Stimulated activated CD4-positive, alpha-beta T cell treated with anti-CD3 and anti-CD28 coated beads, TNF-alpha, amount 100 ng/mL, for 1 hour (primary cell): ENCODE data around the gene FAM241A.
"Not testable (repeated sequence)": the region's sequence is repeated elsewhere in the genome, so short reads cannot be mapped to it uniquely, and the experiment has no call there.

Experiments
- DNase-seq, 3 donors: peaks; one replicate each; pipeline ENCODE4 v3.0.0-alpha.2; 2020; ENCODE audit warnings: low read depth in 3 of 3, low spot score in 1 of 3

The FAM241A gene

DNA sequence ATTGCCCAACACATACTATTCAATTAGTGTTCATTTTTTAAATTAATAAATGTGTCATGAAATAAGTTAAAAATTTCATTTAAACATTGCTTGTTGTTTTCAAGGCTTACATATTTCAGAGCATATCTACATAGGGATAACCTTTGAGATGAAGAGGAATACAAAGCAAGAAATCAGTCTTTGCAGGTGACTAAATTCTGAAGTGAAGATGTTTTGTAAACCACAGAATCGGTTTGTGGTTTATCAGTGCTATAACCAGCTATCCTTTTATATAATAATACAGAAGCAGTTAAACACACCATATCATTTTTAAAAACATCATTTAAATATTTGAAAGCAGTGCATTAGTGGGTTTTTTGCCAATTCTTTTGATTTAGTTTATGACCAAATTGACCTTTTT, 26.9 kb downstream of the FAM241A start:
- no peak for DNase-seq

DNA sequence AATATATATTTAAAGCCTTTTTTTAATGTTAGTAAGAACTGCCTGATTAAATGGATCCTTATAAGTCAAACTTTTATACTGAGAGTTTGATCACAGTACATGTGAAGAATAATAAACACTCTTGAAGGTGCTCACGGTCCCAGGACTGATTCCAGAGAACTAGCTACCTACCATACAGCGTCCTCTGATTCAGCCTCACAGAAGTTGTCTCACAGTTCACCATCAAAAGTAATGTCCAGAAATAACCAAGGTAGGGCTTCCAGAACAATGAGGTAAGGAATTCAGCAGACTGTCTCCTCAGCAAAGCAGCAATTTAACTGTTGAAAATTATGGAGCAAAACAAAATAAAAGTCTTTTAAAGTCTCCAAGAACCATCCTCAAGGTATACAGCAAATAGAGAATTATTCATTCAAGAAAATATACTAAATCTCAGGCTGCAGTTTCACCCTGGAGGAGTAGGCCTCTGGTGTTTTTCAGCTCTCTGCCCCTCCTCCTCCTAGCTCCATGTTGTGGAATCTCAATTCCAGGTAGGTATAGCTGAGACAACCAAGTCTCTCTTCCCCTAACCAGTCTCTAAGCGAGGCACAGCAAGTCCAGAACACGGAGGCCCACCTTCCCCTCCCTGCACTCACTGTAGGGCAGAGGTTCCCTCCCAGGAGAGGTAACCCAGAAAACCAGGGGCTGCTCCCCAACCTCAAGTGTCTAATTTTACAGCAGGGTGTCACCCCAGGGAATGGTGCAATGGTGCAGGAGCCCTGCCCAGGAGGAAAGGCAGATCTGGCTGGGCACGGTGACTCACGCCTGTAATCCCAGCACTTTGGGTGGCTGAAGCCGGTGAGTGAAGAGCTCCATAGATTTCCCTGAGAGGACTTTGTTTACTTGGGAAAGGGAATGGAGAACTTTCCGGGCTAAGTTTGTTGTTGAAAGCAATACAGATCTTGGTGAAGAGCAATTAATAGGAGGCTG, 28.6 kb downstream of the FAM241A start:
- no peak for DNase-seq

DNA sequence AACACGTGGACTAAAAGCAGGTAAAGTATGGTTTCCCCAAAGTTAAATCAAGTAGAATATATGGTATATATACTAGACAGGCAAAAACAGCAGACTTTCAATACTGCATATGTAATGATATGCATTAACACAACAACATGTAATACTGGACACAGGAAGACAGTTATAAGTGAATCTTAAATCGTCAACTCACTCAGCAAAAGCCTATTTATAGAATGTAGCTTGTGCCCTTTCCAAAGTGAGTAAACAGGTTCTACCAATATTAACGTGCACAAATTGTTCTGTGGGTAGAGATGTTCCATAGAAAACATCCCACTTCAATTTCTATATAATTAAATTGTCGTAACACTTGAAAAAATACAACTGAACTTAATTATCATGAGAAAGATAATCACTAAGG, 30.6 kb downstream of the FAM241A start:
- DNase-seq: no peak

DNA sequence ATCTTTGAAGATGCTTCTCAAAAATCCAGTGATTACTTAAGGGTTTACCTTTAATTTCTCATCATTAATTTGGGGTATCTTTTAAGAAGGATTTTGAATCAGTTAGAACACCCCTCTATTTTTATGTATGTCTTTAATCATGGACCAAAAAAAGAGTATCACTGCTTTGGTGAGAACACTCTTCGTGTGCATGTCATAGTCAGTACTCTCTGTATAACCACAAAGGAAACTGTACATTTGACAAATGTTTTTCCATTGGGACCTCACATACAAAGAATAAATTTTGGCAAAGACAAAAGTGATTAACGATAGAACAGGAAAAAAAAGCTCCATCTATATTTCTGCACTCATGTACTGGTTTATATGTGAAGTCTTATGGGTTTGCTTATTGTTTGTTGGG, 31.3 kb downstream of the FAM241A start:
- no peak for DNase-seq

DNA sequence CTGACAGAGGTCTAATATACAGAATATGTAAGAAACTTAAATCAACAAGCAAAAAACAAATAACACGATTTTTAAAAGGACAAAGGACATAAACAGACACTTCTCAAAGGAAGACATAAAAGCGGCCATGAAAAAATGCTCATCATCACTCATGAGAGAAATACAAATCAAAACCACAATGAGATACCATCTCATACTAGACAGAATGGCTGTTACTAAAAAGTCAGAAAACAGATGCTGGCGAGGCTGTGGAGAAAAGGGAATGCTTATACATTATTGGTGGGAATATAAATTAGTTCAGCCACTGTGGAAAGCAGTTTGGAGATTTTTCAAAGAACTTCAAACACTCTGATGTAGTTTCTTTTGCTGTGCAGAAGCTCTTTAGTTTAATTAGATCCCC, 33.5 kb downstream of the FAM241A start:
- not testable (repeated sequence) for DNase-seq

DNA sequence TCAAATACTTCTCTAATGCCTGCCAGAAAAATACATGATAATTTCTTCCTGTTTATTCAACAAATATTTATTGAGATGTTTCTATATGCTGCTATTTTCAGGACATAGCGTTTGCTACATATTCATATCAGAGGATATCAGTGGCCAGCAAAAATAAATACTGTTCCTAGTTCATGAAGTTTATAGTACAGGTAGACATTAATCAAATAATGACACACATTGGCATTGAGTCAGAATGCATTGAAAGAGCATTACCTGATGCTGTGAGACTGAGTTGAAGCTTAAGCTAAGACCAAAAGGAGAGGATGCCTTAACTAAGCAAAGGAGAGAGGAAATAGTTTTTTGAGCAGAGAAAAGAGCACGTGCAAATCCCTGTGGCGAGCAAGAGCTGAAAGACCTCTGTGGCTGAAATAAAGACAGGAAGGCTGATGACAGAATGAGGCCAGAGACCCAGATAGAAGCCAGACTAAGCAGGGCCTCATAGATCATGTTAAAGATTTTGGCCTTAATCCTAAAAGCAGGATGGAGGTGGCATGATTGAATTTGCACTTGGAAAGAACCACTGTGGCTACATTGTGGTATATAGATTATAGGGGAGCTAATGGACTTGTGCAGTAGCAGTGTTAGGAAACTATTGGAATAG, 36.2 kb downstream of the FAM241A start:
- no peak for DNase-seq

DNA sequence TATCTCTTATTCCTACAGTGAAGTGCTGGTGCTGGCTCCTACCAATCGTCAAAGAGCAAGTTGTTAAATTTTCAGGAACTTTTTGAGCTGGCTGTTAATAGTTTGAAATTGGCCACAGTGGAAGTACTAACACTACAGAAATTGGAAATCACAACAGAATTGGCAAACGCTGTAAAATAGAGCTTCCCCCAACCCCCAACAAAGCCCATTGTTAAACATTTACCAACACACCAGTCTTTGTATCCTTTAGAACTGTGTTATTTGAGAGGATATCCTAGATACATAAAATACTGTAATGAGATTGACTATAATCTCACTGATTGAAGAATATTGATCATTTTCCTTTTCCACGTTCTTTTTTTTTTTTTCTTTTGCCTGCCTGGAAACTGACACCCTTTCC, 37.4 kb downstream of the FAM241A start:
- DNase-seq: no peak

DNA sequence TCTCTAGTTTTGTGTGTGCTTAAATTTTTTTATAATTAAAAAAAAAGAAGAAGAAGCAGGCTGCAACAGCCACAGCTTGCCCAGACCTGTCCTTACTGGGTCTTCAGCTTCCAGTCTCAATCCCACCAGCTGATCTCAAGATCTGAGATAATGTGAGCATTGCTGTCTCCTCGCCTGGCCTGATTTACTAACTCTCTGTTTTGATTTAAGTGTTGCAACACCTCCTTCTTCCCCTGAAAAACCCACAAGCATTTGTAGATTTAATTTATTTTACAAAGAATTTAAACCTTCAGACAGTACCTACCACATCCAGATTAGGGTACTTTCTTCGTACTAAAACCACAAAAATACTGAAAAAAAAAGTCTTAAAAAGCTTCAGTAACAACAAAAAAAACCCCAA, 38.0 kb downstream of the FAM241A start:
- no peak for DNase-seq

DNA sequence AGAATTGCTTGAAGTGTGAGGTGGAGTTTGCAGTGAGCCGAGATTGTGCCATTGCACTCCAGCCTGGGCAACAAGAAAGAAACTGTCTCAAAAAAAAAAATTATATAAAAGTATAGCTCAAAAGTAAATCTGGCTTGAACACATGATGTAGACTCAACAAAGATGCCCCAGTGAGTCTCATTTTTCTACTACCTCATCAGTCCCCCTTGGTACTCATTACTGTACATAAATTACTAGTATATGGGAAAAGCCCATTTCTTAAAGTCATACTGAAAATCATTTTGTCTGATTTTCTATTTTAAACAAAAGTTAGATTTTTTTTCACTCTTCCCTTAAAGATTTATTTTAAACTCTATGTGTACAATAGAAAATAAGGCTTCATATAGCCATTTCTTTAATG, 39.2 kb downstream of the FAM241A start:
- DNase-seq: no peak

DNA sequence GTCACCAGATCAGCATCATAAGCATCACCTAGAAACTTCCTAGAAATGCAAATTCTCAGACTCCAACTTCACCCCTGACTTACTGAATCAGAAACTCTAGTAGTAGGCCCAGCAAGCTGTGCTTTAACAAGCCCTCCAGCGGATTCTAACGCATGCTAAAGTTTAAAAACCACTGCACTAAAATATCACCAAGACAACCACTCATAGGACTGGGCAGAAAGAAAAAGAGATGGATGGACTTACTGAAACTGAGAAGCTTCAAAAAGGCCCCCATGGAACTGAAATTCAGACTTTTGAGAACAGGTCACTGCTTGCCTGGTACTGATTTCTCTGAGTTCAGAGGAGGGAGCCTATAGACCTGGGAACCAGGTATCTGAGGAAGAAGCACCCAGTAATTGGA, 40.1 kb downstream of the FAM241A start:
- DNase-seq: no peak

DNA sequence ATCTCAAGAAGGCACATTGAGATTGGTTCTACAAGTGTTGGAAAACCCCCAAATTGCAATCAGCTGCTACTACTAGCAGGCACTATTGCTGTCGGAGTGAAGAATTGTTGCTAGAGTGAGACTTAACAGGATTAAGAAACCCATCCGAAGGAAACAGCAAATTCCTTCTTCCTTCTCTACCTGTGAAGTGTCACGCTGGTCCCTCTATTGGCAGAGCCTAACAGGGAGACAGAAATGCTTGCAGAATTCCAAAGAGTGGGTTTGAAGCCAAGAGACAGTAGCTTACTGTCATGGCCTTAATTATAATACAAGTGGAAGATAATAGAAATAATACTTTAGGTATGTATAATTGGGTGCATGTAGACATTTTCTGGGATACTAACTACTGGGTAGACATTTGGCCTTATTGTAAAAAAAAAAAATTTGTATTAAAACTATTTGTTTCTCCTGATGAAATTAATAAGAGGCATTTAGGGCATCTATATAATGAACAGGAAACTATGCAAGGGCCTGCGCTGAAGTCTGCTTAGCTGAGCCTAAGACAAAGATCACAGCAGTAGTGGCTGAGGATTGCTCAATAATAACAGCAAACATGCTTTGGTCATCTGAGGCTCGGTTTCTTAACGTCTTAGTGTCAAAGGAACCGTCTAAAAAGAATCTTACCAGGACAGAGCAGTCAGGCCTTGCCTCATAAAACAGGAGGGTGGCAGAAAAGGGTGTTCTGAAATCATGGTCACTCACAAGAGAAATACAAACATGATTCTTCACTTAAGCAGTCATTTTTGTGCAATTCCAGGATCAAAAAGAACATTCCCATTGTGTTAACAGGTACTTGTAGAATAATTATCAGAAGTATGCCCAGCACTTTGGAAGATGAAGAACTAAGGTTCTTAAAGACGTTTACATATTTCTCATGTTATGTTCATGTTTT, 40.8 kb downstream of the FAM241A start:
- DNase-seq: no peak

DNA sequence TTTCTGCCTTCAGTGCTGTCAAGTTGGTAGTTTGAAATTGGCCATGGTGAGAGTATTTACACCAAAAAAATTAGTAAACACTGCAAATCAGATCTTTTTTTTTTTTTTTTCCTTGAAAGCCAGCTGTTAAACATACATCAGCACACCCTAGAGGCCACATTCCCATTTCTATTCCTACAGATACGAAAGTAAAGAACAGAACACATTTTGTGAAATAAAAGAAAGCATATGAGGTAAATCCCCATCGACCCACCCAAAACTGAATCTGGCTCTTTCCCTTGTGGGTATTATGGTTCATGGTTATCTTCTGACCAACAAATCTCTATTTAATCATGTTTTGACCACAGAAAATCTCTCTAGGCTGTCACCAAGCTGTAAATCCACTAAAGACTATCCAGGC, 44.5 kb downstream of the FAM241A start:
- DNase-seq: no peak

DNA sequence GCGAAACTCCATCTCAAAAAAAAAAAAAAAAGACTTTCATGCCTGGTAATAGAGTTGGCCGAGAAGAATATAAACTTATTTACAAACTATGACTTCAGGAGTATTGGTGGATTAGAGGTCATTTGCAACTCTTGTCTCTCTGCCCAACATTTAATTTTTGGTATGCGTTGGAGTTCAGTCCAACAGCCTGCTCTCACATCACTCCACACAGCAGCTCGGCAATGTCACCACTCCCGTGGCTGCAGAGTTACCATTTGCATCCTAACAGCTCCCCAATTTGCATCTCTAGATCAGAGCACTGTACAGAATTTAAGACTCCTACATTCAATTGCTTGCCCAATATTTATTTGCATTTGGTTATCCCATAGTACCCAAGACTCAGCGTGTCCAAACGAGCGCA, 45.4 kb downstream of the FAM241A start:
- DNase-seq: no peak

DNA sequence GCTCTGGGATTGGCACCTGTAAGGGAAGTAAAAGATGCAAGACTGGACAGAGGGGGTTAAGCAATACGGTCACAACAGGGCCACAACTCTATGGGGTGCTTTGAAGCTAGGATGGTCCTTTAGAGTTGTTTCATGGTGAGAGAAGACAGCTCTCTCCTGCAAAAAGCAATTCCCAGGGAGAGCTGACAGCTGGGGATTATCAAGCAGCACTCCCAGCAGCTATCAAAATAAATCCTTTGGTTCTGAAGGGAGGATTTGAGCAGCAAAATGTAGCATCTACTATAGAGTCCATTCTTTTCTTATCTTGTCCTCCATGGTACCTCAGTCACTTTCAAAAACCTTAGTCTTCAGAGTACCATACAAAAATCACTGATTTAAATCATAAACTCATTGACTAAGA, 51.2 kb downstream of the FAM241A start:
- no peak for DNase-seq

DNA sequence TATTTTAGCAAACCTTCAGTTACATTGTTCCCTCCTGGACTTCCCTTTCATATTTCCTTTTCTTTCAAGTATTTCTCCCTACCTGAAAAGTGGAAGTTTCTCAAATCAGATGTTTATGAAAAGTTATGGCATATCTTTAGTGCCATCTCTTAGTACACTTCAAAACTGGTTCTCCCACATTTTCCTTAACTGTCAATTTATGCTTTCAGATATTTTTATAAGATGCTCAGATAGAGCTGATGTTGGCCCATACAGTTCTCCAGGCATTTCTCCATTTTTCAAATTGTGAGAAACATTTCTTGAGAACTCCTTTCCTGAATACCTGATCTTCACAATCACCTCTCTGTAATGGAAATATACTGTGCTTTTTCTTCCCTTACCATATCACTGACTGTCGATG, 53.8 kb downstream of the FAM241A start:
- DNase-seq: no peak

DNA sequence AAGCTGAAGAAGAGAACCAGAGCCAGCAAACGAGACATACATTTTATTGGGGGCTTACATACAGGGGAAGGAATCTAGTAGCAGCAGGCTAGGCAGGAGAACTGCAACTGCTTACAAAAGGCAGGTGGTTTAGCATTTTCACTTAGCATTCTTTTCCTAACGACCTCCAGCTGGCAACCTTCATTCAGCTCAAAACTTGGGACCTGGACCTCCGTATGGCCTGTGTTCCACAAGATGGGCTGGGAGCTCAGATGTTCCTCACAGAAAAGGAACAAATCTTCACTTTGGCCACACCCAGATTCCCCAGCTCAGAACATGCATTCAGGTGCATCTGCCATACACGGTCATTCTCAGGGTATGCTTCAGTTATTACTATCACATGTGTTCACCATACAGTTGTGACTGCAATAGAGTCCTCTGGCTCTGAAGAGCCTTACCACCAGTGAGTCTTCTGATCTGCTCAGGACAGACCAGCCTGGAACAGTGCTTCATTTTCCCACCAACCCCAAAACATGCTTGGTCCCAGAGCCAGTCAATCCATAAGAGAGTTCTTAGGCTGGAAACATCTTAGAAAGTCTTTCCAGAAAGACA, 56.8 kb downstream of the FAM241A start:
- DNase-seq: no peak

DNA sequence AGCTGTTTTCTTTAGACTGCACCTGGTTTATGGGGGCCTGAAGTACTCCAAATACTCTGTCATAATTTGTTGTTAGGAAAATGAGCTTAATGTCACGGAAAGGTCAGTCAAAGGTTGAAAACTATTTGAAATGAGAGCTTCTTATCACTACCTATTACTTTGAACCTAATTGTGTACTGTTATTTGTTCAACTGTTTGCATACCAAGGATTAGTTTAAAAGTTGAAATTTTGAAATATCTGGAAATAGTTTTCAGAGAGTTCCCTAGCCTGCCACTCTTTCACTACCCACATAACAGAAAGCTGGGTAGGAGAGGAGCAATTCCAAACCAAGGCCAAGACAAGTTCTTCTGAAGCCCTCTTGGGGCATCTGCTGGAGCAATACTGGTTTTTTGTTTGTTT, 58.3 kb downstream of the FAM241A start:
- DNase-seq: no peak

DNA sequence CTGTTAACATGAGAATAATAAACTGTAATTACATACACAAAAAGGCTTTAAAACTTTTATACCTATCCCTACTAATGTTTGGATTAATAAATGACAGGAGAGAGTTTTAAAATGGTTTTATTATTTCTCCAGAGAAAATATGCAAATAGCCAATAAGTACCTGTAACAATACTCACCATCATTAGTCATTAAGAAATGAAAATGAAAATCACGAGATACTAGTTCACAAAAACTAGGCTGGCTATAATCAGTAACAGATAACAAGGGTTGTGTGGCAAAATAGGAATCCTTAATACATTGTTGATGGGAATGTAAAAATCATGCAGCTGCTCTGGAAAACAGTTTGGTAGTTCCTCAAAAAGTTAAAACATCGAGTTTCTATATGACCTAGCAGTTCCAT, 61.2 kb downstream of the FAM241A start:
- DNase-seq: no peak

DNA sequence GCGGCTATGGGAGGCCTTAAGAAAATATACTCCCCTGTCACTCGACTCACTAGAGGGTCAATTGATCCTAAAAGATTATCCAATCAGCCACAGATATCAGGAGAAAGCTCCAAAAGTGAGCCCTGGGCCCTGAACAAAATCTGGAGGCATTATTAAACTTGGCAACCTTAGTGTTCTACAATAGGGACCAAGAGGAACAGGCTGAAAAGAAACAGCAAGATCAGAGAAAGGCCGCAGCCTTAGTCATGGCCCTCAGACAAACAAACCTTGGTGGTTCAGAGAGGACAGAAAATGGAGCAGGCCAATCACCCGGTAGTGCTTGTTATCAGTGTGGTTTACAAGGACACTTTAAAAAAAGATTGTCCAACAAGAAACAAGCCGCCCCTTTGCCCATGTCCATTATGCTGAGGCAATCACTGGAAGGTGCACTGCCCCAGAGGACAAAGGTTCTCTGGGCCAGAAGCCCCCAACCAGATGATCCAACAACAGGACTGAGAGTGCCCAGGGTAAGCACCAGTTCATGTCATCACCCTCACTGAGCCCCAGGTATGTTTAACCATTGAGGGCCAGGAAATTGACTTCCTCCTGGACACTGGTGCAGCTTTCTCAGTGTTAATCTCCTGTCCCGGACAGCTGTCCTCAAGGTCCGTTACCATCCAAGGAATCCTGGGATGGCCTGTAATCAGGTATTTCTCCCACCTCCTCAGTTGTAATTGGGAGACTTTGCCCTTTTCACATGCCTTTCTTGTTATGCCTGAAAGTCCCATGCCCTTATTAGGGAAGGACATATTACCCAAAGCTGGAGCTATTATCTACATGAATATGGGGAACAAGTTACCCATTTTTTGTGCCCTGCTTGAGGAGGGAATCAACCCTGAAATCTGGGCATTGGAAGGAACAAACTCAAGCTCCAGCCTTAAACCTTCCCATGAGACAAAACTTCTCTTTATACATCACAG, 63.2 kb downstream of the FAM241A start:
- DNase-seq: not testable (repeated sequence)

DNA sequence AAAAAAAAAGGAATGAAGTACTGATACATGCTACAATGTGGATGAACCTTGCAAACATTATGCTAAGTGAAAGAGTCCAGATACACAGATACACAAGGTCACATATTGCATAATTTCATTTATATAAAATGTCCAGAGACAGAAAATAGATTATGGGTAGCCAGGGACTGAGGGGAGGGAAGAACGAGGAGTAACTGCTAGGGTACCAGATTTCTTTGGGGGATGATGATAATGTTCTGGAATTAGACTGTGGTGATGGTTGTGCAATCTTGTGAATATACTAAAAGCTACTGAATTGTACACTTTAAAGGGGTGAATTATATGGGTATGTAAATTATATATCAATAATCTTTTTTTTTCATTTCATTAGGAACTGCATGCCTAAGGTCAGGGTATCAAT, 65.5 kb downstream of the FAM241A start:
- DNase-seq: no peak
